ENCODE results near the gene DYRK3. TPM values are rescaled to one million over a fixed set of nuclear protein-coding genes. Genes with fewer than 3 reads are reported as not detected.

The DYRK3 gene
- total and polyA plus RNA-seq, 2 of the 8 experiments (the other 6 are each of a cell fraction or from before 2014, with no cell fraction given) = 2.1 to 8.5 TPM

GRCh38 chr1:206674745-206675175 is 39.4 kb downstream of the DYRK3 start (continued):
- no peak for TF ChIP-seq SP1 (IDR thresholded peaks at IDR 0.05; ENCODE audit: low read depth, low read length)
- TF ChIP-seq SIX5 (IDR thresholded peaks at IDR 0.05; ENCODE audit: low read depth, low read length) = no peak
- no peak for TF ChIP-seq EP300 (IDR thresholded peaks at IDR 0.05; ENCODE audit: borderline replicate concordance in 1 of 2, low read depth in 2 of 2, low read length in 2 of 2)
- TF ChIP-seq POU5F1 (IDR thresholded peaks at IDR 0.05; ENCODE audit: low read depth, low read length) = no peak

All from H1 (cell line).